Endothelial cell (in vitro differentiated cells): ENCODE results near the gene PNPLA5. TPM values are rescaled to one million over a fixed set of nuclear protein-coding genes. Genes with fewer than 3 reads are reported as not detected.
A peak's percentile ranks its signal among the peaks of the same experiment; 100 is the strongest.

Experiments
- DNase-seq: peaks from one replicate; pipeline ENCODE4 v3.0.0; 2021; ENCODE audit warnings: low spot score
- H3K27ac Mint-ChIP-seq: one replicate; pipeline ENCODE4 v1.8.0; 2021; ENCODE audit warnings: mixed read lengths, inconsistent platforms; ENCODE audit not compliant: unreplicated experiment
- H3K27me3 Mint-ChIP-seq: one replicate; pipeline ENCODE4 v1.8.0; 2021; ENCODE audit warnings: mild to moderate bottlenecking, moderate library complexity, mixed read lengths, inconsistent platforms; ENCODE audit not compliant: unreplicated experiment
- H3K36me3 Mint-ChIP-seq: one replicate; pipeline ENCODE4 v1.8.0; 2021; ENCODE audit warnings: mild to moderate bottlenecking, low read depth, mixed read lengths, inconsistent platforms; ENCODE audit not compliant: unreplicated experiment
- H3K4me1 Mint-ChIP-seq: one replicate; pipeline ENCODE4 v1.8.0; 2021; ENCODE audit warnings: mild to moderate bottlenecking, mixed read lengths, inconsistent platforms; ENCODE audit not compliant: unreplicated experiment
- H3K4me3 Mint-ChIP-seq: one replicate; pipeline ENCODE4 v1.8.0; 2021; ENCODE audit warnings: mild to moderate bottlenecking, mixed read lengths, inconsistent platforms; ENCODE audit not compliant: unreplicated experiment
- H3K9me3 Mint-ChIP-seq: one replicate; pipeline ENCODE4 v1.8.0; 2021; ENCODE audit warnings: mixed read lengths, inconsistent platforms; ENCODE audit not compliant: unreplicated experiment
- total RNA-seq: library from RNA; stranded (reverse); fragmentation: NEBNext Ultra II Directional; extraction: Animal tissue kit (Norgen Biotek cat#: 25700); gene quantifications from one replicate; pipeline ENCODE4 v1.2.1, GENCODE V29; 2021; ENCODE audit not compliant: unreplicated experiment
- TF ChIP-seq, protein P1 (sequence below): fragments of 200-600 bp; sonication (generic); IDR thresholded peaks from one replicate; pipeline ENCODE4 v1.5.0; 2021; ENCODE audit warnings: antibody characterized with exemption; ENCODE audit not compliant: unreplicated experiment

PNPLA5 gene
- total RNA-seq, 1 donor from 2014 or later = not detected

DNA sequence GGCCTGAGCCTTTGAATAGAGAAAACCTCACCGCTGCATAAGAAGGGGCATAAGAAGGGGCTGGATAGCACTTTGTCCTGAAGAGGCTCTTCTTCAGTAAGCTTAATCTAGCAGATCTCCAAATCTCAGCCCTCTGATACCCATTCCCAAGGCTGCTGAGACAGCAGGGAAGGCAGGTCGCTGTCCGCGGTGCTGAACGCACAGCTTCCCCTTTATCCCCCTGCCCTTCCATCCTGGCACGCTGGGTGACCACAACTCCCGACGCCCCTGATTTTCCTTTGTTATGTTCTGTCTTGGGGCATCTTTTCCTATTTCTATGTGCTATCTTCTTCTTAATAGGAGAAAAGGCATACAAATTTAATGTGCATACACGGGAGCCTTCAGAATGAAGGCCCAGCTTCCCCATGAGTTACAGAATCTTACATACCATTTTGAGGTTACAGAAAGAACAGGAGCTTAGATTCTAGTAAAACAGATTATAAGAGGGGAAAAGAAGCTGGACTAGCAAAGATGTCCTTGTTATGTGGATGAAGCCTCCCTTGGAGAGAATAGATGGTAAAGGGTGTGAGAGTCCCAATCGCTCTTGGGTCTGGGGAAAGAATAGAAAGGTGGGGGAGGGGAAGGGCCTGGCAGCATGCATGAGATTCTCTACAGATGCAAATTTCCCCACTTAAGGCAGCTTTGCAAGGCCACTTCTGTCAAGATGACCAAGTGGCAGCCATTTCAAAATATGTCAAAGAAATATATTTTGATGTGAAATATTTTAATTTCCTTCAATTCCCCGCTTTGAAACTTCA, 23.8 kb downstream of the PNPLA5 start:
- Mint-ChIP-seq H3K4me1 (no peaks in the 10 kb centered on the region), H3K27ac (no peak overlapping the region), H3K36me3 (no peaks in the 10 kb centered on the region), H3K27me3 (peaks cover 4% of the 10 kb centered on the region), H3K4me3 (no peak overlapping the region), H3K9me3 (no peaks in the 10 kb centered on the region)
- DNase-seq = peak; percentile 85
- TF ChIP-seq, protein P1, sequence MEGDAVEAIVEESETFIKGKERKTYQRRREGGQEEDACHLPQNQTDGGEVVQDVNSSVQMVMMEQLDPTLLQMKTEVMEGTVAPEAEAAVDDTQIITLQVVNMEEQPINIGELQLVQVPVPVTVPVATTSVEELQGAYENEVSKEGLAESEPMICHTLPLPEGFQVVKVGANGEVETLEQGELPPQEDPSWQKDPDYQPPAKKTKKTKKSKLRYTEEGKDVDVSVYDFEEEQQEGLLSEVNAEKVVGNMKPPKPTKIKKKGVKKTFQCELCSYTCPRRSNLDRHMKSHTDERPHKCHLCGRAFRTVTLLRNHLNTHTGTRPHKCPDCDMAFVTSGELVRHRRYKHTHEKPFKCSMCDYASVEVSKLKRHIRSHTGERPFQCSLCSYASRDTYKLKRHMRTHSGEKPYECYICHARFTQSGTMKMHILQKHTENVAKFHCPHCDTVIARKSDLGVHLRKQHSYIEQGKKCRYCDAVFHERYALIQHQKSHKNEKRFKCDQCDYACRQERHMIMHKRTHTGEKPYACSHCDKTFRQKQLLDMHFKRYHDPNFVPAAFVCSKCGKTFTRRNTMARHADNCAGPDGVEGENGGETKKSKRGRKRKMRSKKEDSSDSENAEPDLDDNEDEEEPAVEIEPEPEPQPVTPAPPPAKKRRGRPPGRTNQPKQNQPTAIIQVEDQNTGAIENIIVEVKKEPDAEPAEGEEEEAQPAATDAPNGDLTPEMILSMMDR = no peak

DNA sequence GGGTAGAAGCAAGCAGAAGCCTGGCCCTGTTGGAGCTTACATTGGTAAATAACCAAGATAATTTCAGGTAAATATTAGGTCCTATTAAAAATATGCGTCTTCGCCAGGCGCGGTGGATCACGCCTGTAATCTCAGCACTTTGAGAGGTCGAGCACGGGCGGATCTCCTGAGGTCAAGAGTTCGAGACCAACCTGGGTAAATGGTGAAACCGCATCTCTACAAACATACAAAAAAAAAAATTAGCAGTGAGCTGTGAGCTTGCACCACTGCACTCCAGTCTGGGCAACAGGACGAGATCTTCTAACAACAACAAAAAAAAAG, 29.0 kb downstream of the PNPLA5 start:
- Mint-ChIP-seq H3K9me3 (no peaks in the 10 kb centered on the region), H3K27ac (peak overlapping the region; percentile 61), H3K4me3 (peak overlapping the region; percentile 89), H3K27me3 (peaks cover 2% of the 10 kb centered on the region), H3K36me3 (peaks cover 7% of the 10 kb centered on the region), H3K4me1 (peaks cover 23% of the 10 kb centered on the region)
- DNase-seq = no peak
- TF ChIP-seq, protein P1 = no peak

DNA sequence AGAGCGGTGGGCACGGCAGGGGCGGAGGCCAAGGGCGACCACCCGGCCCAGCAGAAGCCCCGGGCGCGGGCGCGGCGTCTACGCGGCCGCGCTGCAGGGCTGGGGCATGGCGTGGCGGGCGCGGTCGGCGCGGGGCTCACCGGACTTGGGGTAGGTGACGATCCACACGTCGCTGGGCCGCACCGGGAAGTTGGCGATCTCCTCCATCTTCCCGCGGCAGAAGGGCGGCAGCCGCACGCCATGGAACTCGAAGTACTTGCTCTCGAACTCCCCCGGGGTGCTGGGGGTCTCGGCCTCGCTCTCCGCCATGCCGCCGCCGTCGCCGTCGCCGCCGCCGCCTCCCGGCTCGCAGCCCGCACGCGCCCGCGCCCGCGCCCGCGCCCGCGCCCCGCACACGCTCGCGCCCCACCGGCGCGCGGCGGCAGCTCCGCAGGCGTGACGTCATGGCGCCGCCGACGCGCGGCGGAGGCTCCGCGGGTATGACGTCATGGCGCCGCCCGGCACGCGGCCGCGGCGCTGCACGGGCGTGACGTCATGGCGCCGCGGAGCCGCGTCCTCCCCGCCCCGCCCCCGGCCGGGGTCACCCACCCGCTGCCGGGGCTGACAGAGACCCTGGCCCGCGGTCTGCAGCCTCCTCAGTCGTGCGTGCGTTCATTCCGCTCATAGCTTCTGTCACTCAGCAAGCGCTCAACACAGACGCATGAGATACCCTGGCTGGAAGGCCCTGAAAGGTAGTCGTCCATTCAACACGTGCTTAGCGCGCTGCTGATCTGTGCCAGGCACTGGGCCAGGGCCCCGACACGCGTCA, 29.5 kb downstream of the PNPLA5 start, which contains the start of gene SULT4A1:
SULT4A1 (minus strand) TSS at position 440 of the 808 bp plus-strand sequence; CDS start at position 309, 131 bp downstream.
- Mint-ChIP-seq H3K4me1 (peaks cover 23% of the 10 kb centered on the region), H3K36me3 (peaks cover 7% of the 10 kb centered on the region), H3K27me3 (peaks cover 2% of the 10 kb centered on the region), H3K9me3 (no peaks in the 10 kb centered on the region), H3K4me3 (peak within 1 kb of the TSS; percentile 89), H3K27ac (peak within 1 kb of the TSS; percentile 61)
- DNase-seq = no peak
- TF ChIP-seq, protein P1 = no peak

DNA sequence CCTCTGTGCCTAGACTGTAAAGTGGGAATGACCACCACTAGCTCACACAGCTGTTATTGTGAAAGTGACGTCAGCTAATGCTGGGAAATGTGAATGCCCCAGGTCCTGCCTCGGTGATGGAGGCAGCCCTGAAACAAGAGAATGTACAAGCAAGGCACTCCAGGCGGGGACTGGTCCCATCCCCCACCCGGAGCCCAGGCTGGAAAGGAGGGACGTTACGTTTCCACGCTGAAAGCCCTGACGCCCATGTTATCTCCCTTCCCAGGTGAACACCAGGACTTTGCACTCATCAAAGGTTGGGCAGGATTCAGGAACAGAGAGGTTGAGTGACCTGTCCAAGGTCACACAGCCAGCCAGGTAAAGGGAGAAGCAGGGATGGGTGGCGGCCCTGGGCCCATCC, 30.3 kb downstream of the PNPLA5 start:
- H3K4me1 Mint-ChIP-seq = peaks cover 23% of the 10 kb centered on the region
- H3K9me3 Mint-ChIP-seq = no peaks in the 10 kb centered on the region
- TF ChIP-seq, protein P1 = no peak
- DNase-seq = no peak
- no peak overlapping the region for H3K27ac Mint-ChIP-seq
- peaks cover 12% of the 10 kb centered on the region for H3K36me3 Mint-ChIP-seq
- H3K27me3 Mint-ChIP-seq = peaks cover 2% of the 10 kb centered on the region
- H3K4me3 Mint-ChIP-seq = peak overlapping the region; percentile 84
